Tibial nerve (tissue), 4 donors: ENCODE measurements around the gene ZNF618.

Experiments
- CTCF ChIP-seq, 5 experiments: fragments of 200-600 bp in 3 of 5; fragments of 450-650 bp in 2 of 5; sonication (generic) in 3 of 5; IDR thresholded peaks; one replicate each; pipeline ENCODE4 v1.5.1; 2016 to 2019; ENCODE audit warnings: antibody characterized with exemption in 5 of 5, mild to moderate bottlenecking in 3 of 5, moderate library complexity in 2 of 5
- EP300 ChIP-seq, 2 donors: sonication (generic); formaldehyde crosslinking; IDR thresholded peaks; one replicate each; pipeline ENCODE4 v1.6.1; 2017; ENCODE audit warnings: antibody characterized with exemption in 2 of 2, mild to moderate bottlenecking in 1 of 2
- POLR2A ChIP-seq, 2 donors: fragments of 450-650 bp; IDR thresholded peaks; one replicate each; pipeline ENCODE4 v1.6.1; 2017; ENCODE audit warnings: antibody characterized with exemption in 2 of 2, mild to moderate bottlenecking in 2 of 2, moderate library complexity in 2 of 2

- no peak for TF ChIP-seq CTCF (IDR thresholded peaks at IDR 0.05)
- no peak for TF ChIP-seq POLR2A (IDR thresholded peaks at IDR 0.05)
- no peak for TF ChIP-seq EP300 (IDR thresholded peaks at IDR 0.05)
Observed at GRCh38 chr9:114070188-114071103, 194.3 kb downstream of the ZNF618 start.
